Epidermal melanocyte (primary cell): ENCODE measurements around the gene NCK1.

Experiments used
- DNase-seq: peaks from one replicate; pipeline ENCODE4 v3.0.0; 2011; ENCODE audit warnings: low spot score; ENCODE audit not compliant: insufficient read length

The NCK1 gene

DNA sequence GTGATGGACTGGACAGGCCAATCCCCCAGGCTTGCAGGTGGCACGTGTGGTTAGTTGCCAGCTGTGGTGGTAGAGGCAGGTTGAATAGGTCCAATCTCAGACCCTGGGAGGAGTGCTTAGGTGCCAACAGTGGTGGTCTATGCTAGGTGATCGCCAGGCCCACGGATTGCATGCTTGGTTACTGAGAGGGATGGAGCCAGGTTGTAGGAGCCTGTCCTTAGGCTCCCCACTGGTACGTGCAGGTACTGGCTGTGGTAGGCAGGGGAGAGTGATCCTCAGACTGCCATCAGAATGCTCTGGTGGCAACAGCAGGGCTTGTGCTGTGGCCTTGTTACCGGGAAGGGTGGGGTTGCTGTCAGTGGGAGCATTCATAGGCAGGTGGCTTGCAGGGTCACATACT, 44.7 kb downstream of the NCK1 start:
- no peak for DNase-seq

DNA sequence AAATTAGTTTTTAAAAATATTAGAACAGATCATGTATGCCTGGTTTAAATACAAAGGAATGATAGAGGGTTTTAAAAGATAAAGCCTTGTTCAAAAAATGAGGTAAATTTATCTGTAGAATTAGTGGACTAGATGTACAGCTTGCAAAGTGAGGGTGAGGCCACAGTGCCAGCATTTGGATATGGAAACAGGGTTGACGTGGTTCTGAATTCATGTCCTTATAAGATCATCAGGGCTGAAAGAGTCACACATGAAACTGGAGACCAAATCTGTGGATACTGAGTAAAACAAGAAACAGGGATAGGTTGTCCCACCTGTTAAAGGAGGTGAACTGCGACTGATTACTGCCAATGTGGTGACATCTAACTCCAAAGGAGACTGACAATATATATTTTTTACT, 46.3 kb downstream of the NCK1 start:
- DNase-seq: no peak

DNA sequence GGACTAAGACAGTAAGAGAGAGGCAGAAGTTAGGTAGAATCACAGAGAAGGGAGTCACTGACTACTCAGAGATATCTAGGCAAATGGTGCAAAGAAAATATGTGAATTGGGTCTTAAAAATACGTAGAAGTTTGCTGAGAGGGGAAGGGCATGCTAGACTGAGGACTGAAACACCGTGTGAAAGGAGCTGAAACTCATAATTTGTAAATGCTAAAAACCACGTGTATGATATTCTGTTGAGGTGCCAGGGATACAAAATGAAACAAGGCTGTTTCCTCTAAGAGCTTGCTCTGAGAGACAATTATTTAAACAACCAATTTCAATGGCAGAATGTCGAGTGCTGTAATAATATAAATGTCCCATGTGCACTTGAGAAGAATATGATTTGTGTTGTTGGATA, 47.2 kb downstream of the NCK1 start:
- no peak for DNase-seq

DNA sequence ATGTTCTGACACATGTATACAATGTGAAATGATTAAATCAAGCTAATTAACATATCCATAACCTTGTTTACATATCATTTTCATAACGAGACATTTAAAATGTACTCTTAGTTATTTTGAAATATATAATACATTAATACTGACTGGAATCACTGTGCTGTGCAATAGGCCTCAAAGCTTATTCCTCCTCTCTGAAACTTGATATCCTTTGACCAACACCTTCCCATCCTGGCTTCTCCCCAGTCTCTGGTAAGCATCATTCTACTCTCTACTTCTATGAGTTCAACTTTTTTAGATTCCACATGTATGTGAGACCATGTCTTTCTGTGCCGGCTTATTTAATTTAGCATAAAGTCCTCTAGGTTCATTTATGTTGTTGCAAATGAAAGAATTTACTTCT, 48.7 kb downstream of the NCK1 start:
- DNase-seq: no peak

DNA sequence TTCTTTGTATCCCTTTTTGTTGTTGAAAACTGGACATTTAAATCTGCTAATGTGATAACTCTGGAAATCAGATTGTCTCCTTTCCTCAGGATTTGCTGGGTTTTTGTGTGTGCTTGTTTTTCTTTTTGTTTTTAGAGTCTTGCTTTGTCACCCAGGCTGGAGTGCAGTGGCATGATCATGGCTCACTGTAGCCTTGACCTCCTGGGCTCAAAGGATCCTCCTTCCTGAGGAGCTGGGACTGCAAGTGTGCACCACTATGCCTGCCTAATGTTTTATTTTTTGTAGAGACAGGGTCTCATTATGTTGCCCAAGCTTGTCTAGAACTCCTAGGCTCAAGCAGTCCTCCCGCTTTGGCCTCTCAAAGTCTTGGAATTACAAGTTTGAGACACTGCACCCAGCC, 51.2 kb downstream of the NCK1 start:
- no peak for DNase-seq

DNA sequence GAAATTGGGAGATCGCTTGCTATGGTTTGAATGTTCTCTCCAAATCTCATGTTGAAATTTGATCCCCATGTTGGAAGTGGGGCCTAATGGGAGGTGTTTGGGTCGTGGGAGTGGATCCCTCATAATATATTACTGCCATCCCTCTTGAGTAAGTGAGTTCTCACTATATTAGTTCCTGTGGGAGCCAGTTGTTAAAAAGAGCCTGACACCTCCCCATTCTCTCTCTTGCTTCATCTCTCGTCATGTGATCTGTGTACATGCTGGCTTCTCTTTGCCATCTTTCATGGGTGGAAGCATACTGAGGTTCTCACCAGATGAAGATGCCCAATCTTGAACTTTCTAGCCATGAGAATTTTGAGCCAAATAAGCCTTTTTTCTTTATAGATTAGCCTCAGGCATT, 52.7 kb downstream of the NCK1 start:
- DNase-seq: no peak

DNA sequence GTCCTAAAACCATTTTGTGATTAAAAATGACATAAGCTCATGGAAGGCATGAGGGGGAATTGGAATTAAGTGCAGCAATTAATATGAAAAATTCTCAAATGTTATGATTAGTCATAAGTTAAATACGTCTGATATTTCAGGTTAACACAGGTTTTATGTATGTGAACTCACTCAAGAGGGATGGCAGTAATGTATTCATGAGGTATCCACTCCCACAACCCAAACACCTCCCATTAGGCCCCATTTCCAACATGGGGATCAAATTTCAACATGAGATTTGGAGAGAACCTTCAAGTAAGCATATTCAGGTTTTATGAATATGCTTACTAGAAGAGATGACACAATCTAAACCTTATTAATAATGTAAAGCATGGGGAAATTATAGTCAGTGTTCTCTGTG, 54.2 kb downstream of the NCK1 start:
- DNase-seq: no peak

DNA sequence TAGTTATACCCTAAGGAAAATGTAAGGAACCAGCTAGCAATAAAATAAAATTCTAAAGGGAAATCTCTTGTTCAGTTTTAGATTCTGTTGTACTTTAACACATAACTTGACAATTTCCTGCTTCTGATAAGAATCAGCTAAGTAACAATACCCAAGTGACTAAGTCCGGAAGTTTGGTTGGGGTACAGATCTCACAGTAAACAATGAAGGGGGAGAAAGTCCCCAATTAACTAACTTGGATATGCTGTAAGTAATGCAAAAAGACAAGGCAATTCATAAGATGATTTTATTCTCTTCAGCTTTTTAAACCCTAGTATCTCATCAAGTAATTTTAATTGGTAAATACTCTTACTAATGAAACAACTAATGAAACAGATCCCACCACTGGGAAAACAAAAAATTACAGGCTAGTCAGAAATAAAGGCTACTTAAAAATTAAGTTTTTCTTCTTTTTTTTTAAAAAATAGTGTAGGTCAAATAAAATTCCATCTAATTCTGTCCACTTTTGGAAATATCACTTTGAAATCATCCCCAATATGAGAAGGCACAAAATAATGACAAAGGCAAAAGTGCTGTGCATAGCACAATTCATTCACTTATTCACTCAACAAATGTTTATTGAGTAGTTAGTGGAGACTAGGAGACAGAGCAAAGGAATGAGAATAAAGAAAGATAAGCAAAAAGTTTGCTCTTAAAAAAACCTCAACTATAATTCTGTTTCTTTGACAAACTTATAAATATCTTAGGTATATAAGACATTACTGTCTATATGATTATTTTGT, 58.0 kb downstream of the NCK1 start:
- no peak for DNase-seq

DNA sequence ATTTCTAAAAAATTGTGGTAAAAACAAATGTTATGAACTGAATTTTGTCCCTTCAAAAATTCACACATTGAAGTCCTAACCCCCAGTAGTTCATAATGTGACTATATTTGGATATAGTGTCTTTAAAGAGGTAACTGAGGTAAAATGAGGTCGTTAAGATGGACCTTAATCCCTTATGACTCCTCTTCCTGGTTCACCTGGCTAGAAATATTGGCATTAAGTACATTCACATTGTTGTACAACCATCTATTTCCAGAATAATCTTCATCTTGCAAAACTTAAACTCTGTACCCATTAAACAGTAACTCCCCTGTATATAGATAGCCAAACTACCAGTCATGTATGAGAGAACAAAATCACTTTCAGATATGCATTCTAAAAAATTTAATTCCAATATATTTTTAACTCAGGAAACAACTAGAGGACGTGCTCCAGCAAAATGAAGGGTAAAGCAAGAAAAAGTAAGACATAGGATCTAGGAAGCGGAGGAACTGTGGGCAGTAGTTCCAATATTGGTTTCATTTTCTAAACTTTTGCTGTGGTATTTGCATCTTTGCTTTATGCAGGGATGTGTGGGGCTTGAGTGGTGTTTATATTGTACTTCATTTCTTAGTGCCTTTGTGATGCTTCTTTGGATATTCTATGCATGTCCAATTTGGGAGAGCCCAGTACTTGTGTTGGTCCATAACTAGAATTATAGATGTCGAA, 59.0 kb downstream of the NCK1 start:
- DNase-seq: no peak

DNA sequence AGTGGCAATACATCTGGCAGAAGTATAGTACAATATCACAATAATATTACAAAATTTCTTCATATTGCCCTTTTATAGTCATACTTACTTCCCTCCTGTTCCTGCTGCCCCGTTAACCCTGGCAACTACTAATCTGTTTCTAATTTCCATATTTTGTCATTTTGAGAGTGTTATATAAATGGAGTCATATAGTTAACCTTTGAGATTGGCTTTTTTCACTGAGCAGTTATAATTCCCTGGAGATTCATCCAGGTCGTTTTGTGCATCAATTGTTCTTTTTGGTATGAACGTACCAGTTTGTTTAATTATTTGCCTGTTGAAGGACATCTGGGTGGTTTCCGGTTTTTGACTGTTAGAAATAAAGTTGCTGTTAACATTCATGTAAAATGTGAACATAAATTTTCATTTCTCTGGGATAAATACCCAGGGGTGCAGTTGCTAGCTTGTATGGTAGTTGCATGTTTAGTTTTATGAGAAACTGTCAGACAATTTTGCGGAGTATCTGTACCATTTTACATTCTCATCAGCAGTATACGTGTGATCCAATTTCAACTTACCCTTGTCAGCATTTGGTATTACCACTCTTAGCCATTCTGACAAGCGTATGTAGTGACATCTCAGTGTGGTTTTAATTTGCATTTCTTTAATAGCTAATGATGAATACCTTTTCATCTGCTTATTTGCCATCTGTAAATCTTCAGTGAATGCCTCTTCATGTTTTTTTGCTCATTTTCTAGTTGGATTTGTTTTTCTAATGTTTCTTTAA, 63.6 kb downstream of the NCK1 start:
- DNase-seq: no peak

DNA sequence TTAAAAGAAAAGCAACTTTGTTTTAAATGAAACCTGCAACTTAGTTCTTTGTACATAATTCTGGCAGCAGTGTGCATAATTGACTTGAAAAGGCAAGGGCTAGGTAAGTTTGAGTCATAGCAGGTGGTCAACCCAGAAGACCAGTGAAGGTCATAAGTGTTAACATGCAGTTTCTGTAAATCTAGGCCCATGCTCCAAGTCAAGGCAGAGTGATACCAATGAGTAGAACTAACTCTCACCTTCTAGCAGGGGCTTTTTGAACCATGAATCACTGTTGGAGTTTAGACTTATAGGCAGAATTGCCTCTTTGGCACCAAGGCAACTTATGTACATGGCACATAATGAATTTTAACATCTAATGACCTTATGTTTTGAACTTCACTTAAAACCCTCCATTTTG, 66.2 kb downstream of the NCK1 start:
- no peak for DNase-seq

DNA sequence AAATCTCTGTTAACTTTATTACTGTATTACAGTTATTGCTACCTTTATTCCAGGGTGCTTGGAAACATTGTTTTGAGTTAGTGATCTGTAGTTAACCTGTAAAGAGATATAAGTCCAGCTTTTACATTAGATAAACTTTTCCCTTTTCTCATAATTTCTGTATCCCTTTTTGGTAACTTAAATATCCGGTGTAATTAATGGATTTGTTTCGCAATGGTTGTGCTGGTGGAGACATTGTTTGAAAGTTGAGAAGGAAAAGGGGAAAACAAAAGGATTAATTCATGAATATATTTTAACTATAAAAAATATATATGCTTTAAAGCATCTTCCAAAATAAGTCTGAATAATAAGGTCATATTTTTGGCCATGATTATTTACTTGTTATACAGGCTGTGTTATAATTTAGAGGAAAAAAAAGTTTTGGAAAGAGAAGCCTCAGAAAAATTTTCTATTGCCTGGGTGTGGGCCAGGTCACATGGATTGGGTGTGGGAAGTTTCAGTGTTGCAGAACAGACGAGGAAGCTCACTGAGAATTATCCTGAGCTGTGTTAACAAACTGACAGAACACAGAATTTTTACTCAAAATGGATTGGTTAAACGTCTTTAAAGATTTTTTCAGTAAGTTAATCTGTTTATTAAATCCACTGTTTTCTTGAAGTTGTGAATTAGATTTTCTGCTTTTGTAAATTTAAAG, 68.1 kb downstream of the NCK1 start:
- peak; percentile 23 for DNase-seq

DNA sequence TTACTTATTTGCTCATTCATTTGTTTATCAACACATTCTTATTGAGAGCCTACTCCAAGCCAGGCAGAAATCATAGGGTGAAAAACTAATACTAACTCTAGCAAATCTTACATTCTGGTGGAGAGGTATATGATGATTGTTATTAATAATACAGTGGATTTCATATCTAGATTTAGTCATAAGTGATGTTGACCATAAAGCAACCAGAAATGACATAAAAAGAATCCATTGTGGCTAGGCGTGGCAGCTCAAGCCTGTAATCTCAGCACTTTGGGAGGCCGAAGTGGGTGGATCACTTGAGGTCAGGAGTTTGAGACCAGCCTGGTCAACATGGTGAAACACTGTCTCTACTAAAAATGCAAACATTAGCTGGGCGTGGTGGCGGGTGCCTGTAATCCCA, 69.6 kb downstream of the NCK1 start:
- no peak for DNase-seq

DNA sequence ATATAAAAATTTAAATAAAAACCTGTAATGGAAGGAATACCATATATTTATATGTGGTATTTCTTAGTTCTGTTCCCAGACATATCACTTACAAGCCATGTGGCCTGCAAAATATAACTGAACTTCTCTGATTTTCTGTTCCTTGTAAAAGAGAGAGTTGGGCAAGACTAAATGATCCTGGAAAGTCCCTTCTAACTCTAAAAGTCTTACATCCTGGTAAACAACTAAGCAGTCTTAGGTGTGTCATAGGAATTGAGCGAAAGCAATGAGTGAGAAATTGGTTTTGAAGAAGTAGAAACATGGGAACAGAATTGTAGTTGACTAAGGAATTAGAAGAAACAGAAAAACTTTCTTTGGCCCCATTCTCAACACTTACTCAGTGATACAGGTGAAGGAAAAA, 70.5 kb downstream of the NCK1 start:
- no peak for DNase-seq

DNA sequence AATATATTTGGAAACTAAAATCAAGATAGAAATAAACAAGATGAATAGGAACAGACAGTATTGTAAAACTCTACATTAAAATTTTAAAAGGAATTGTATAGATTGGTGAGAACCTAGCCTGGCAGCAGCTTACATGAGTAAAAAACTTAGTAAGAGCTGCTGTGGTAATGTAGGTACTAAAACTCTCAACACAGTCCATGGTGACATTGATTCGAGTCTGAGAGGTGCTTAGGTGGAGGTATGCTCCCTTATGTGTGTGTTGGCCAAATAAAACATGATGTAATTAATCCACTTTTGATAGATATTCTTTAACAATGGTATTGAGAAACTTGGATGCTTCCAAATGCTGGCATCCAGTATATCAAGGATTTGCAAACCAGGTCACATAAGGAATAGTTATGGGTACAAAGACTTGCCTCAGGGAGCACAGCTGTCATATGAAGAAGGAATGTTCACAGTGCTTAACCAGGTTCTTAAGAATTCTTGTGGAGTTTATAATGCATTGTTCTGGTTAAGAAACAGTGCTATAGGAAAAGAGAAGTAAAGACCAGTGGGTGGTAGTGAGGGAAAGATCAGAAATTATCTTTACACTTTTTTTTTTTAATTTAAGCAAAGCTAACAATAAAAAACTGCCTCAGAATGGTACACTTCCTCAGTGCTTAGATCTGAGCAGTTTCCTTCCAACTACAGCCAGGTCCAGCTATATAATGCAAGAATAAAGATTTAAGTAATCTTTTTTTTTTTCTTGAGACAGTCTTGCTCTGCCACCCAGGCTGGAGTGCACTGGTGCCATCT, 71.2 kb downstream of the NCK1 start:
- no peak for DNase-seq

DNA sequence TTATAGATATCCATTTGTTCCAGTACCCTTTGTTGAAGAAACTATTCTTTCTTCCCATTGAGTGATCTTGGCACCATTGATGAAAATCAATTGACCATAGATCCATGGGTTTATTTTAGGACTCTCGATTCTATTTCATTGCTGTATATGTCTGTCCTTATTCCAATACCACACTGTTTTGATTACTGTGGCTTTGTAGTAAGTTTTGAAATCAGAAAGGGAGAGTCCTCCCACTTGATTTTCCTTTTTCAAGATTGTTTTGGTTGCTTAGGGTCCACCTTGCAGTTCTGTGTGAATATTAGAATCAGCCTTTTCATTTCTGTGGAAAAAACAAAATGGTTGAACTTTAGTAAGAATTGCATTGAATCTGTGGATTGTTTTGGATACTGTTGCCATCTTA, 75.2 kb downstream of the NCK1 start:
- DNase-seq: no peak

DNA sequence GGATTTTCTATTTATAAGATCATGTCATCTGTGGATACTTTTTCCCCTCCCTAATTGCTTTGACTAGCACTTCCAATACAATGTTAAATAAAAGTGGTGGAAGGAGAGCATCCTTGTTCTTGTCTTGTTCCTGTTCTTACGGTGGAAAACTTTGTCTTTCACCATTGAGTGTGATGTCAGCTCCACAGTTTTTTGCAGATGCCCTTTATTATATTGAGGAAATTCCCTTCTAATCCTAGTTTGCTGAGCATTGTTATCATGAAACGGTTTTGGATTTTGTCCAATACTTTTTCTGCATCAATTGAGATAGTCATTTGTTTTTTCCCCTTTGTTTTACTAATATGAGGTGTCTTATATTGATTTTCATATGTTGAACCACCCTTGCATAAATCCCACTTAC, 75.8 kb downstream of the NCK1 start:
- DNase-seq: no peak

DNA sequence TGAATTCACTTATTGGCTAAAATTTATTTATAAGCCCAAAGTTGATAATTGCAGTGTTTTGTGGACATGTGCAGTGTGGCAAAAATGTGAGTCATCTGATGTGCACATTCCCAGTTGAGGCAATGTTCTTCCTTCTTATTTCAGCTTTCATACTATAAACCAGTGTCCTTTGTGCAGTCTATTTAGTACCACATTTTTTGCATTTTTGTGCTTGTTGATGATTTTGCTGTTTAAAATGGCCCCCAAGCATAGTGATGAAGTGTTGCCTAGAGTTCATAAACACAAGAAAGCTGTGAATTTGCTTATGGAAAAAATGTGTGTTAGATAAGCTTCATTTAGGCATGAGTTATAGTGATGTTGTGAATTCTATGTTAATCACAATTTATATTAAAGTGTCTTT, 76.3 kb downstream of the NCK1 start:
- no peak for DNase-seq

DNA sequence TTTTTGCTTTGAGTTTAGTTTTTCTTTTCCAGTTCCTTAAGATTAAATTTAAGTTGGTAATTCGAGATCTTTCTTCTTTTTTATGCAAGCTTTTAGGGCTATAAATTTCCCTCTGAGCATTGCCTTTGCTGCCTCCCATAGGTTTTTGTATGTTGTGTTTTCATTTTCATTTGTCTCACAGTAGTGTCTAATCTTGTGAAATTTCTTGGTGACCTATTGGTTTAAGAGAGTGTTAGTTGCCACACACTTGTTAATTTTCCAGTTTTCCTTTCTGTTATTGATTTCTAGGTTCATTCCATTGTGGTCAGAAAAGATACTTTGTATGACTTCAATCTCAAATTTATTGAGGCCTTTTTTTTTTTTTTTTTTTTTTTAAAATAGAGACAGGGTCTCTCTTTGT, 77.5 kb downstream of the NCK1 start:
- no peak for DNase-seq

DNA sequence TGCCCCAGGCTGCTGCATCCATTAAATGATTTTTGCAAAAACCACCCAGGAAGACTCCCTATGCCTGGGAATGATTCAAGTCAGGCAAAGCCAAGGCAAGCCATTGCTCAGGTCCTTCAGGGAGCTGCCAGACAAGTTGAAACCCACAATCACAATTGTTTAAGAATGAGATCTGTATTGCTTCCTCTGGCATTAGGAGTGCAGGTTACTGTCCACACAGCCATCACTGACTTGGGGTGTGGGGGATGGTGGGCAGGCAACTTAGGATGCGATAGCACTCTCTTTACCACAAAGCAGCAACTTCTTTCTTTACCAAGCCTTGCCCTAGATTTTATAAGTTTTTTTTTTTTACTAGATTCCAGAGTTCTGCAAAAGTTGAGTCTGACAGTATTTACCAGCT, 80.8 kb downstream of the NCK1 start:
- no peak for DNase-seq

DNA sequence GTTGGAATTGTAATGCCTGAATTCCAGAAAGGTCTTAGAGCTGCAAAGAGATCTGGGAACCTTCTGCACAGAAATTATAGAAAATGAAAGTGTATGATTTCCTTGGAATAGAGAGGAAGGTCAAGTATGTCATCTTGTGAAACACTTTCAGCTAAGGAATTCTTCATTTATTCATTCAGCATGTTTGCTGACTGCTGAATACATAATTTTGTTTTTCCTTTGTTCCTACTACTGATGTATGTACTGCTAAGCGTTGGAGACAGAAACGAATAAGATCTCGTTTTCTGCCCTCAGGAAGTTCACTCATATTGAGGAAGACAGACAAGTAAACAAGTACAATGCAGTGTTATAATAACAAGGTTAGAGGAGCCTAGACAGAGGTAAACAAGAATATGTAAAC, 81.4 kb downstream of the NCK1 start:
- no peak for DNase-seq
